Left renal cortex interstitium (tissue), 4 donors: ENCODE measurements around the gene CD4. TPM values are rescaled to one million over a fixed set of nuclear protein-coding genes. Genes with fewer than 3 reads are reported as not detected.

ENCODE experiments used
- DNase-seq, 4 donors: peaks; one replicate each; pipeline ENCODE4 v3.0.0-alpha.2; 2013; ENCODE audit warnings: low read depth in 4 of 4, low spot score in 2 of 4, missing footprints in 1 of 4
- polyA plus RNA-seq, 4 donors: library from polyadenylated mRNA; unstranded; fragments of 120-200 nt; gene quantifications; one replicate each; pipeline ENCODE4 v1.2.1, GENCODE V29; 2013; ENCODE audit not compliant: insufficient read length in 4 of 4

Gene CD4
- polyA plus RNA-seq, 4 donors: 28.6 to 39.0 (median 29.5) TPM

DNA sequence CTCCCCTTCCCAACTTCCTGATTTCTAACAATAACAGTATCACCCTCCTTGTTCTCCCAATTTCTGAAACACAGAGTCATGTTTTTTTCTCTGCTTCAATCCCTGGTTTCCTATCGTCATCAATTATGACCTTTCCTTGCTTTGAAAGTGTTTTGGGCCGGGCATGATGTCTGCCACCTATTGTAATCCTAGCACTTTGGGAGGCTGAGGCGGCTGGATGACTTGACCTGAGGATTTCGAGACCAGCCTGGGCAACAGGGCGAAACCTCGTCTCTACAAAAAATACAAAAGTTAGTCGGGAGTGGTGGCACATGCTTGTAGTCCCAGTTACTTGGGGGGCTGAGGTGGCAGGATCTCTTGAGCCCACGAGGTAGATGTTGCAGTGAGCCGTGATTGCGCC, 19.7 kb downstream of the CD4 start:
- no peak for DNase-seq

DNA sequence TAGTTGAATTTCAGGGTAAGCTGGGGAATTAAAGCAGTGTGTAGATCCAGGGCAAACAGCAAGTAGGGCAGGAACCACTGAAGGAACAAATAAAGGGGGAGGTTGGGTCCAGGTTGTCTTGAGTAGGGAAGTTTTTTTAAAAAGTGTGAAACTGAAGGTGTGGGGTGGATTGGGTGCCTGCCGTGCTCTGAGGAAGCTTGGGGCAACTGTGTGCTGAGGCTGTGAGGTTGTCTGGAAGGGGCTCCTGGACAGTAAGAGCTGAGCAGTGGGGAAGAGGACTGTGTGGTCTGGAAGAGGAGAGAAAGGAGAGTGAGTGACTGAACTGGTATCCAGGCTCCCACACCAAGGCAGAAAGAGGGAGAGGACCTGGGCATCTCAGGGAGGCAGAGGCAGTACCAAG, 21.4 kb downstream of the CD4 start:
- no peak for DNase-seq

DNA sequence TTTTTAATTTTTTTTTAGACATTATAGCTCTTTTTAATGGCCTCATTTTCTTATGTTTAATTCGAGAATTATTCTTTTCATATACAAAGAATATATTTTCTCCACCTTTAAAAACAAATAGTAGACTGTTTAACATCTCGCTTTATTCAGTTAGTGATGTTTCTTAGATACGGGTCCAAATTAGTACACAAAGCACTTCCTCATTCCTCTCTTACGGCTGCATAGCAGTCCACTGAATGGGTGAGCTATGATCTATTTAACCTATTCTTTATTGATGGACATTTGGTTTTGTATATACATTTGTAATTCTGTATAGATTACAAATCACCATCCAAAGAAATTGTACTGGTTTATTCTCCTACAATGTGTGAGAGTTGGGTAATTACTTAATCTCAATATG, 24.0 kb downstream of the CD4 start:
- DNase-seq: no peak

DNA sequence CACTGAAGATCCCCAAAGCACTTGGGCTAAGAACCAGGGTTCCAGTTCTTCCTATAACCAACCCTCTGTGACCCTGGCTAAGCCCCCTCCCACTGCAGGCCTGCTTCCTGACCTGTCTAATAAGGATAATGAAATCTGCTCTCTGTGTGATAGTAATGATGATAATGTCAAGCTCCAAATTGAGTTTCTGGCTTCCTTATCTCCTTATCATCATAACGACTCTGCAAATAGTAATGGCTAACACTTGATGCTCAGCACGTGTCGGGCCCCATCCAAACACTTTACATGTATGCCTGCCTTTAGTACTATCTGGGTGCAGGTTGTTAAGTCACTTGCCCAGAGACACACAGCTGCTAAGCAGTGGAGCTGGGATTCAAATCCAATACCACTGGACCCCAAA, 27.3 kb downstream of the CD4 start:
- DNase-seq: no peak

DNA sequence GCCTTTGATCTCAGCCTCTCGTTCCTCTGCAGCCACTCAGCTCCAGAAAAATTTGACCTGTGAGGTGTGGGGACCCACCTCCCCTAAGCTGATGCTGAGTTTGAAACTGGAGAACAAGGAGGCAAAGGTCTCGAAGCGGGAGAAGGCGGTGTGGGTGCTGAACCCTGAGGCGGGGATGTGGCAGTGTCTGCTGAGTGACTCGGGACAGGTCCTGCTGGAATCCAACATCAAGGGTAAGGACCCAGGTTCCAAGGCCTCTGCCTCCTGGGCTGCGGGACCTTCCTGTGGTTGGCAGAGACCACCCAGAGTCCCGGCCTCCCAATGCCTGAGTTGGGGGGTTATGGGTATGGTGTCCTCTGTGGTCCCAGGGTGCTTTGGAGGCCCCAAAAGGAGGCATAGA, 27.8 kb downstream of the CD4 start:
- no peak for DNase-seq

DNA sequence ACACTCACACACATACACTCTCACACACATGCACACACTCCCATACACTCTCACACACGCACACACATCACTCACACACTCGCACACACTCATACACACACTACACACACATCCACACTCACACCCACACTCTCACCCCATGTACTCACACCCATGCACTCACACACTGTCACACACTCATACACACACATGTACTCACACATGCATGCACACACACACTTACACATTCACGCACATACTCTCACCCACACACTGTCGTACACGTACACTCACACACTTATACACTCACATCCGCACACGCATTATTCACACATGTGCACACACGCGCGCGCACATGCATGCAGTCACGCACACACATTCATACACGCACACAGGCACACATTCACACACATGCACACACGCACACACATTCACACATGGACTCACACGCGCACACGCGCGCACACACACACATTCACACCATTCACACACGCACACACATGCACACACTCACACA, 28.4 kb downstream of the CD4 start:
- no peak for DNase-seq

DNA sequence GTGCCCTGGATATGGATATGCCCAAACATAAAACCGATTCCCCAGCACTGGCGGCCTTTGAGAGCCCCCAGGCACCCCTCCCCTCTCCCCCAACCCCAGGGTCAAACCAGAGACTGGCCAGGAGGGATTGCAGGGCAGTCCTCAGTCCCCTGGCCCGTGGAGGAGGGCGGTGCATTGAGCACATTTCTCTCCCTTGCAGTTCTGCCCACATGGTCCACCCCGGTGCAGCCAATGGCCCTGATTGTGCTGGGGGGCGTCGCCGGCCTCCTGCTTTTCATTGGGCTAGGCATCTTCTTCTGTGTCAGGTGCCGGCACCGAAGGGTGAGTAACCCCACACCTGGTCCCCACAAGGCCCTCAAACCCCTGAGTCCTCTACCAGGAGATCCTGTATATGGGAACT, 28.9 kb downstream of the CD4 start:
- DNase-seq: no peak

DNA sequence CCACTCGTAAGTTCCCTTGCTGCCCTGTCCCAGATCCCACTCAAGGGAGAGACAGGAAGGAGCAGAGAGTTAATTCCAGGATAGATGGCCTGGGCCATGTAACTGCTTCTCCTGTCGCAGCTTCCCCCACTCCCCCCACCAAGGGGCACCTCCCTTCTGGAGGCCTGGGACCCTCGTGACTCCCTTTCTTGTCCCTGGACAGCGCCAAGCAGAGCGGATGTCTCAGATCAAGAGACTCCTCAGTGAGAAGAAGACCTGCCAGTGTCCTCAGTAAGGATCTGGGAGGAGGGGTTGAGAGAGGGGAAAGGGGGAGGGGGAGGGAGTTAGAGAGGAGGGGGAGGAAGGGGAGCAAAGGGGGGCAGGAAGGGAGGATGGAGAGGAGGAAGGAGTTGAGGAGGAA, 29.3 kb downstream of the CD4 start:
- no peak for DNase-seq

DNA sequence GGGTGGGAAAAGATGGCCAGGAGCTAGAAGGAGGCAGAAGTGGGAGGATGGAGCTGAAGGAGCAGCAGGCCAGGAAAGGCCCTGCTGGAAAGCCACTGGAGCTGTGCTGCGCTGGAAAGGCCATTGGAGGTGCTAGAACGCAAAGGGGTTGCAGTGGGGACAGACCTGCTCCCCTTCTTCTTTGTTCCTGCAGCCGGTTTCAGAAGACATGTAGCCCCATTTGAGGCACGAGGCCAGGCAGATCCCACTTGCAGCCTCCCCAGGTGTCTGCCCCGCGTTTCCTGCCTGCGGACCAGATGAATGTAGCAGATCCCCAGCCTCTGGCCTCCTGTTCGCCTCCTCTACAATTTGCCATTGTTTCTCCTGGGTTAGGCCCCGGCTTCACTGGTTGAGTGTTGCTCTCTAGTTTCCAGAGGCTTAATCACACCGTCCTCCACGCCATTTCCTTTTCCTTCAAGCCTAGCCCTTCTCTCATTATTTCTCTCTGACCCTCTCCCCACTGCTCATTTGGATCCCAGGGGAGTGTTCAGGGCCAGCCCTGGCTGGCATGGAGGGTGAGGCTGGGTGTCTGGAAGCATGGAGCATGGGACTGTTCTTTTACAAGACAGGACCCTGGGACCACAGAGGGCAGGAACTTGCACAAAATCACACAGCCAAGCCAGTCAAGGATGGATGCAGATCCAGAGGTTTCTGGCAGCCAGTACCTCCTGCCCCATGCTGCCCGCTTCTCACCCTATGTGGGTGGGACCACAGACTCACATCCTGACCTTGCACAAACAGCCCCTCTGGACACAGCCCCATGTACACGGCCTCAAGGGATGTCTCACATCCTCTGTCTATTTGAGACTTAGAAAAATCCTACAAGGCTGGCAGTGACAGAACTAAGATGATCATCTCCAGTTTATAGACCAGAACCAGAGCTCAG, 30.0 kb downstream of the CD4 start:
- DNase-seq: no peak

DNA sequence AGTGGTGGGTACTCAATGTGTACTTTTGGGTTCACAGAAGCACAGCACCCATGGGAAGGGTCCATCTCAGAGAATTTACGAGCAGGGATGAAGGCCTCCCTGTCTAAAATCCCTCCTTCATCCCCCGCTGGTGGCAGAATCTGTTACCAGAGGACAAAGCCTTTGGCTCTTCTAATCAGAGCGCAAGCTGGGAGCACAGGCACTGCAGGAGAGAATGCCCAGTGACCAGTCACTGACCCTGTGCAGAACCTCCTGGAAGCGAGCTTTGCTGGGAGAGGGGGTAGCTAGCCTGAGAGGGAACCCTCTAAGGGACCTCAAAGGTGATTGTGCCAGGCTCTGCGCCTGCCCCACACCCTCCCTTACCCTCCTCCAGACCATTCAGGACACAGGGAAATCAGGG, 30.8 kb downstream of the CD4 start:
- no peak for DNase-seq

DNA sequence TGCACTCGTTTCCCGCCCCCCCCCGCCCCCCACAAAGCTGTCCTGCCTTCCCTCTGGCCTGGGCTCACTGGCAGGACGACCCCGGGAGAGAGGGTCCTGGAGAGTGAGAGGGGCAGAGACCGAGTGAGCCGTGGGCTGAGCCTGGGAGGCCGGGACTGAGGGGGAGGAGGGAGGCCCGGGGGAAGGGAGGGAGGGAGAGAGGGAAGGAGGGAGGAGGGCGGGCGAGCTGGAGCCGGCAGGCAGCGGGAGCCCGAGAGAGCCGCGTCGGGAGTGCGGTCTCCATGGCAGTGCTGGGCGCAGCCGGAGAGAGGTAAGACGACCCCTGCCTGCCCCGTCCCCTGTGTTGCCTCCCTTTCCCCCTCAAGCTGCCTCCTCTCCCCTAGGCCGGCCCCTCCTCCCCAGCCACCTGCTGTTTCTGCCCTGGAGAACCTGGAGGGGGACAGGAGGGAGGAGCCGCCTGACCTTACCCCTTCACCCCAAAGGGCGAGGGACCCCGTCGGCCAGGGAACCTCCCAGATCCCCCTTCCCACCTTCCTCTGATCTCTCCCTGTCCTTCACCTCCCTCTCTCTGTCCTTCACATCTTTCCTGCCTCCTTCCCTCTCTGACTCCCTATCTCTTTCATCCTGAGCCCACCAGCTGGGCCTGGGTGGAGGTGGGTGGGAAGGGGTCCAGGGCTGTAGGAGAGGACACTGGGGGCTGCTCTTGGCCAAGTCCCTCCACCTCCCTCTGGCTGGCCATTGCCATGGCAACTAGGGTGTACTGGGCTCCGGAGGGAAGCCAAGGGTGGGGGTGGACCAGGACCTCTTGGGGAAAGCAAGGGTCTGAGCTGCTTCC, 32.5 kb downstream of the CD4 start, which contains the start of gene GPR162:
TSS of gene GPR162 (plus strand) at position 231 of the 835 bp plus-strand sequence. CDS start 2,078 bp downstream, outside the sequence.
- peak in 3 of 4 donors; percentile 63 to 80 (median 77) for DNase-seq

DNA sequence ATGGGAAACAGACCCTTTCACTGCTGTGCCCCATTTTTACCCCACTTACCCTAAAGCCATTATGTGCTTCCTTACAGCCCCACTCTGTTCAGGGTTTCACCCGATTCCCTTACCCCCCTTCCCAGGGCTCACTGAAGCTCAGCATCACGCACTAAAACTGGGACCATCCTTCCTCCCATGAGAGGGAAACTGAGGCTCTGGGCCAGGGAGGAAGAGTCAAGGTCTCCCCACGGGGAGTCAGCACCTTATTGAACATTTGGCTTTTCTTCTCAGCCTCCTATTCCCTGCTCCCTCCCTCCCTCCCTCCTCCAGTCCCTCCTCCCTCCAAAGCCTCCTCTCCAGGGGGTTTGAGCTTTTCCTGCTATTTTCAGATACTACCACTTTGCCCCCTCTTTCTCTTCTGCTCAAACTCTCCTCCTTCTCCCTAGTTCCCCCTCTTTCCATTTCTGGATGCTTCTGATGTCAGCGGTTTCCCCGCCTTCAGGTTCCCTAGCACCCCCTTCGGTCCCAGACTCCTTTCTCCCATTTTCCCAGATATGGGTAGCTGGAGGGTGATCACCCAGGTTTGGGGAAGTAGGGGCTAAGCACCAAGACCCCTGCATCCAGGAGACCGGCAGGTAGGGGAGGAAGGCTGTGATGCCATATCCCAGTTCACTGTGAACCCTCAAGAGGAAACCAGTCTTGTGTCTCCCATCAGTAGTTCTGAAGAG, 33.3 kb downstream of the CD4 start:
- no peak for DNase-seq

DNA sequence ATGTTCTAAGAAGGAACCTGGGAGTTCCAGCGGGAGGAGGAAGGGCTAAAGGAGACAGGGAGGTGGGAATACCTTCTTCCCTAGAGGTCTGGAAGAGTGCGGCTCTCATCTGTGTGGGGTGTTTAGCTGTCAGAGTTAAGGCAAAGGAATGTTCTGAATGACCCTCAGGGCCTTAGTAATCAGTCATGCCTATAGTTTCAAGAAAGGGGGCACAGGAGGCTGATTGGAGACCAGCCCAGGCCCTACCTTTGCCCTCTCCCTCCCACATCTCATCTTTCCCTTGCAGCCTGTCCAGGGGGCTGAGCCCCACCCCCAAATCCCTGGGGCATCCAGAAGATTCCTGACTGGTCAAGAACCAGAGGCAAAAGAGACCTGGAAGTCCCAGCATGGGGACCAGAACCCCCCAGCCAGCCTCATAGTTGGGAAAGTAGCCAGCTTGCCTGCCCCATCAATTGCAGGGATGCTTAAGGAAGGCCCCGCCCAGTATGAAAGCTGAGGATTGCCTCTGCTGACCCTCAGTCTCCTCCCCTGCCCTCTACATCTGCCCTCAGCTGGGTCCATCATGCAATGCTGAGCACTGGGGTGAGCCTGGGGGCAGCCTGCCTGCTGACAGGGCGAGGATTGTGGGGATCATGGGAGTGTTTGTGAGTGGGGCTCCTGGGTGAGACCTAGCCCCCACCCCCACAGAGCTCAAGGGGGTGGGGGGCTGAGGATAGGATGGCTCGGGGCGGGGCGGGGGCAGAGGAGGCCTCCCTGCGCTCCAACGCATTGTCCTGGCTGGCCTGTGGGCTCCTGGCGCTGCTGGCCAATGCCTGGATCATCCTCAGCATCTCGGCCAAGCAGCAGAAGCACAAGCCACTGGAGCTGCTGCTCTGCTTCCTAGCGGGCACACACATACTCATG, 34.1 kb downstream of the CD4 start:
- no peak for DNase-seq

DNA sequence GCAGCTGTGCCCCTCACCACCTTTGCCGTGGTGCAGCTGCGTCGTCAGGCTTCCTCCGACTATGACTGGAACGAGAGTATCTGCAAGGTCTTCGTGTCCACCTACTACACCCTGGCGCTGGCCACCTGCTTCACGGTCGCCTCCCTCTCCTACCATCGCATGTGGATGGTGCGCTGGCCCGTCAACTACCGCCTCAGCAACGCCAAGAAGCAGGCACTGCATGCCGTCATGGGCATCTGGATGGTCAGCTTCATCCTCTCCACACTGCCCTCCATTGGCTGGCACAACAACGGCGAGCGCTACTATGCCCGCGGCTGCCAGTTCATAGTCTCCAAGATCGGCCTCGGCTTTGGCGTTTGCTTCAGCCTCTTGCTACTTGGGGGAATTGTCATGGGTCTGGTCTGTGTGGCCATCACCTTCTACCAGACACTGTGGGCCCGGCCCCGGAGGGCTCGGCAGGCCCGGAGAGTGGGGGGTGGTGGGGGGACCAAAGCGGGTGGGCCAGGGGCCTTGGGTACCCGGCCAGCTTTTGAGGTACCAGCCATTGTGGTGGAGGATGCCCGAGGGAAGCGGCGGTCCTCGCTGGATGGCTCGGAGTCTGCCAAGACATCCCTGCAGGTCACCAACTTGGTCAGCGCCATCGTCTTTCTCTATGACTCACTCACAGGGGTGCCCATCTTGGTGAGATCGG, 34.9 kb downstream of the CD4 start:
- DNase-seq: no peak

DNA sequence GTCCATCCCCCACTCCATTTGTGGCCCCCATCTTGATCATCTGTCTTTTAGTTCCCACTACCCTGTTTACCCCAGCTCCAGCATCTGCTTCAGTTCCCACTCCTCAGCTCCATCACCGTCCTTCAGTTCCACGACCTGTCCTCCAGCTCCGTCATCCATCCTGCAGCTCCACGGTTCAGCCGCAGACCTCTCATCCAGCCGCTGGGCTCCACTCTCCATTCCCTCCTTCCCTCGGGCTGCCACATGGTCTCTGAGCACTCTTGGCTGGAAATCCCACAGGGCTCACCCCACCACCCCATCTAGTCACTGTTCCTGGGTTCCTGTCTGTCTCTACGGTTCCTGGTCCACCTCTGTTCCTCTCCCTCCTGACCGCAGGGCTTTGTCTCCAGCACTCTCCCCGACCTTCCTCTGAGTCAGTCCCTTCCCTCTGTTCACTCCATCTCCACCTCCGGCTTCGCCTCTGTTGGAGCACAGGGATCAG, 35.6 kb downstream of the CD4 start:
- DNase-seq: no peak

DNA sequence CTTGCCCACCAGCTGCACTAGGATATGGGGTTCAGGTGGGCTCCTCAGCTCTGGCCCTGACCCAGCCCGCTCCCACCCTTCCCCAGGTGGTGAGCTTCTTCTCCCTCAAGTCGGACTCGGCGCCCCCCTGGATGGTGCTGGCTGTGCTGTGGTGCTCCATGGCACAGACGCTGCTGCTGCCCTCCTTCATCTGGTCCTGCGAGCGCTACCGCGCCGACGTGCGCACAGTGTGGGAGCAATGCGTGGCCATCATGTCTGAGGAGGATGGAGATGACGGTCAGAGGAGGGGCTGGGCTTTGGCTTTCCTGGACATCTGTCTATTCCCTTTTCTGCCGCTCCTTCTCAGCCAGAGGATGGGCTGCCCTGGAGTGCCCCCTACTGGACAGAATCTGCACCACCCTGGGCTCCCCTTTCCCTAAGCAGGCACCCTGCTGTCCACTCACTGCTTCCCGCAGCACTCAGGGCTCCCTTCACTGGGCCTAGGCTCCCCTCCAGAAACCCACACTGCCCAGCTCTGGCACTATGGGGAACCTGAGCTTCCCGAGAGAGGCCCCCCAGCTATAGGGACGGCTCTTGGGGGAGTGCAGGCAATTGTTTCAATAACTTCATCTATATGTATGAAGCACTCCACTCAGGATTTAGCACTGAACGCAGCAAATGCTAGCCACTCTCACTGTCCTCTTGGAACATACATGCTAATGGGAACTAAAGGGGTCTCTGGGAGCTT, 36.2 kb downstream of the CD4 start:
- peak in 3 of 4 donors; percentile 71 to 86 (median 79) for DNase-seq

DNA sequence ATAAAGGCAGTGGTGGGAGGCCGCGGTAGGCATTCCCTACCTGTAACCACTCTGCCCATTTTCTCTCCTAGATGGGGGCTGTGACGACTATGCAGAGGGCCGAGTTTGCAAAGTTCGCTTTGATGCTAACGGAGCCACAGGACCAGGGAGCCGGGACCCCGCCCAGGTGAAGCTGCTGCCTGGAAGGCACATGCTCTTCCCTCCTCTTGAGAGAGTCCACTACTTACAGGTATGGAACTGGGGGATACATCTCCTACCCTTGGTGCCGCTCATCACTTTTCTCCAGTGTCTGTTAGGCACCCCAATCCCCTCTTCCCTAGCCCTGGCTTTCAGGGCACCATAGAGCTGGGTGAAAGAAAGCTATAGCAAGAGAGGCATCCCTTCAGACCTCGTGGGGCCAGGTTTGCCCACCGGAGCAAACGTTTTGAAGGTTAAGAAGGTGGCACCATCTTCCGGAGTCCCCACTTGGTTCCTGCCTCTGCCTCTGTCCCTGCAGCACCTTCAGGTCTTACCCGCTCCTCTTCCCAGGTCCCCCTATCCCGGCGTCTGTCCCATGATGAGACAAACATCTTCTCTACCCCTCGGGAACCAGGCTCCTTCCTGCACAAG, 36.9 kb downstream of the CD4 start:
- DNase-seq: no peak
